NCI-H345 treated with DMSO at 0.1 percent for 48 hours (cell line): ENCODE measurements around the gene FBXO15.

Experiments used
- DNase-seq: peaks from one replicate; lab custom pipeline; 2025; ENCODE audit not compliant: unreplicated experiment; lab: John Stamatoyannopoulos, UW

Gene FBXO15

GRCh38 chr18:74154716-74155115, 7.1 kb upstream of the FBXO15 start:
- DNase-seq: no peak

- no peak for DNase-seq
Measured at GRCh38 chr18:74153793-74154192, 6.2 kb upstream of the FBXO15 start.

- DNase-seq: no peak
Measured at GRCh38 chr18:74153377-74153776, 5.7 kb upstream of the FBXO15 start.

GRCh38 chr18:74152857-74153256, 5.2 kb upstream of the FBXO15 start:
- no peak for DNase-seq

GRCh38 chr18:74152270-74152669, 4.6 kb upstream of the FBXO15 start:
- no peak for DNase-seq

- DNase-seq: no peak
Measured at GRCh38 chr18:74149878-74150277, 2.2 kb upstream of the FBXO15 start.

GRCh38 chr18:74148543-74149070, 973 bp upstream of the FBXO15 start:
- DNase-seq: no peak

- no peak for DNase-seq
Measured at GRCh38 chr18:74147491-74147778, 199 bp downstream of the FBXO15 start.

- DNase-seq: no peak
Measured at GRCh38 chr18:74146756-74147155, 878 bp downstream of the FBXO15 start.

GRCh38 chr18:74142252-74142651, 5.4 kb downstream of the FBXO15 start:
- no peak for DNase-seq

- no peak for DNase-seq
Measured at GRCh38 chr18:74141667-74142066, 6.0 kb downstream of the FBXO15 start.

GRCh38 chr18:74140582-74140981, 7.1 kb downstream of the FBXO15 start:
- DNase-seq: no peak

- no peak for DNase-seq
Measured at GRCh38 chr18:74139888-74140287, 7.7 kb downstream of the FBXO15 start.

GRCh38 chr18:74139411-74139810, 8.2 kb downstream of the FBXO15 start:
- DNase-seq: no peak

GRCh38 chr18:74137920-74138538, 9.6 kb downstream of the FBXO15 start:
- DNase-seq: no peak

GRCh38 chr18:74132201-74132600, 15.4 kb downstream of the FBXO15 start:
- DNase-seq: no peak

- DNase-seq: no peak
Measured at GRCh38 chr18:74131124-74131523, 16.5 kb downstream of the FBXO15 start.

- no peak for DNase-seq
Measured at GRCh38 chr18:74128159-74128558, 19.5 kb downstream of the FBXO15 start.

- no peak for DNase-seq
Measured at GRCh38 chr18:74126684-74127655, 20.7 kb downstream of the FBXO15 start.

GRCh38 chr18:74124642-74125041, 23.0 kb downstream of the FBXO15 start:
- no peak for DNase-seq

- DNase-seq: no peak
Measured at GRCh38 chr18:74123200-74123599, 24.4 kb downstream of the FBXO15 start.
